OCI-LY7 (cell line): ENCODE data around the gene CCDC146. TPM values are rescaled to one million over a fixed set of nuclear protein-coding genes. Genes with fewer than 3 reads are reported as not detected.

Experiments
- BruUV-seq: library from RNA; stranded (reverse); fragments of 400-500 nt; replicated peaks from 2 replicates; lab custom pipeline; 2021; lab: Mats Ljungman, UMichigan
- CTCF ChIA-PET: fragments of 300-600 bp; sonication (Branson Sonifier 250); formaldehyde crosslinking; loops from one replicate; lab custom pipeline; 2022; ENCODE audit warnings: antibody characterized with exemption; ENCODE audit not compliant: unreplicated experiment; lab: Charles Lee
- POLR2A ChIA-PET: fragments of 300-600 bp; sonication (Branson Sonifier 250); formaldehyde crosslinking; loops from one replicate; lab custom pipeline; 2022; ENCODE audit warnings: antibody characterized with exemption; lab: Charles Lee
- DNase-seq: peaks from one replicate; pipeline ENCODE4 v3.0.0-alpha.2; 2015; ENCODE audit warnings: low spot score
- H2AFZ ChIP-seq: fragments of 200-600 bp; sonication (generic), shearing (Covaris generic); 2 replicates; pipeline ENCODE4 v1.6.1; 2014; ENCODE audit warnings: mild to moderate bottlenecking, antibody characterized with exemption, low read length, moderate library complexity
- H3K27ac ChIP-seq: fragments of 200-600 bp; sonication (generic); 2 replicates; pipeline ENCODE4 v1.5.1; 2014; ENCODE audit warnings: mixed run types, low read depth, mild to moderate bottlenecking, moderate library complexity, low read length, inconsistent platforms; ENCODE audit not compliant: poor library complexity, severe bottlenecking
- H3K36me3 ChIP-seq: fragments of 200-600 bp; sonication (generic); 2 replicates; pipeline ENCODE4 v1.6.1; 2014; ENCODE audit warnings: mild to moderate bottlenecking, antibody characterized with exemption, low read length, moderate library complexity, mixed read lengths; ENCODE audit not compliant: insufficient read depth
- H3K4me1 ChIP-seq: fragments of 200-600 bp; sonication (generic); 2 replicates; pipeline ENCODE4 v1.5.1; 2014; ENCODE audit warnings: mild to moderate bottlenecking, low read length; ENCODE audit not compliant: insufficient read depth, poor library complexity, severe bottlenecking
- H3K4me2 ChIP-seq: fragments of 200-600 bp; sonication (generic); 2 replicates; pipeline ENCODE4 v1.6.1; 2014; ENCODE audit warnings: mild to moderate bottlenecking, low read length
- H3K4me3 ChIP-seq: fragments of 200-600 bp; sonication (generic); 2 replicates; pipeline ENCODE4 v1.5.1; 2014; ENCODE audit warnings: mild to moderate bottlenecking, low read depth, low read length; ENCODE audit not compliant: poor library complexity, severe bottlenecking
- H3K79me2 ChIP-seq: fragments of 200-600 bp; sonication (generic); 2 replicates; pipeline ENCODE4 v1.6.1; 2016; ENCODE audit warnings: low read depth, mild to moderate bottlenecking, low read length, moderate library complexity, mixed read lengths; ENCODE audit not compliant: insufficient read depth
- H3K9me2 ChIP-seq: fragments of 200-600 bp; sonication (generic); 2 replicates; pipeline ENCODE4 v1.6.1; 2016; ENCODE audit warnings: mild to moderate bottlenecking, low read length, mixed read lengths; ENCODE audit not compliant: insufficient read depth
- H3K9me3 ChIP-seq: fragments of 200-600 bp; sonication (generic); 2 replicates; pipeline ENCODE4 v1.6.1; 2014; ENCODE audit warnings: mild to moderate bottlenecking, mixed run types, low read length, mixed read lengths
- H4K20me1 ChIP-seq: fragments of 200-600 bp; sonication (generic); 2 replicates; pipeline ENCODE4 v1.6.1; 2014; ENCODE audit warnings: mild to moderate bottlenecking, antibody characterized with exemption, low read length, moderate library complexity, mixed read lengths; ENCODE audit not compliant: insufficient read depth
- CTCF ChIP-seq: fragments of 200-600 bp; sonication (generic); conservative IDR thresholded peaks from 2 replicates; pipeline ENCODE4 v1.5.1; 2014; ENCODE audit warnings: mild to moderate bottlenecking, antibody characterized with exemption, low read length, moderate library complexity, mixed read lengths
- EZH2phosphoT487 ChIP-seq: fragments of 200-600 bp; sonication (generic); IDR thresholded peaks from 2 replicates; pipeline ENCODE4 v1.6.1; 2018; ENCODE audit warnings: low read depth, borderline replicate concordance, mild to moderate bottlenecking, mixed run types, antibody characterized with exemption, low read length, moderate library complexity, mixed read lengths
- intact Hi-C: fragments of 100-400 bp; cut with micrococcal nuclease; formaldehyde crosslinking; loops from one replicate; pipeline ENCODE4 v1.10.0; 2022; ENCODE audit not compliant: unreplicated experiment
- total RNA-seq, 2 experiments: library from RNA; depleted of rRNA in 1 of 2; stranded (reverse); fragments of >200 nt in 1 of 2; shearing (Covaris generic) in 1 of 2; gene quantifications; 2 replicates each; pipeline ENCODE4 v1.2.3, GENCODE V29; 2014 to 2022

The CCDC146 gene
- total RNA-seq, 2 experiments from 2014 or later: 3.0 to 3.2 TPM

GRCh38 chr7:77316219-77316978 is 194.0 kb downstream of the CCDC146 start:
- no TSS peak for BruUV-seq
- no peak overlapping the region for H2AFZ ChIP-seq
- no peak overlapping the region for H3K4me2 ChIP-seq
- ChIA-PET CTCF (no interaction called here), POLR2A (no interaction called here)
- H4K20me1 ChIP-seq: no peaks in the 10 kb centered on the region
- no peak for TF ChIP-seq CTCF
- TF ChIP-seq EZH2phosphoT487: no peak
- no peaks in the 10 kb centered on the region for H3K36me3 ChIP-seq
- H3K9me2 ChIP-seq: no peaks in the 10 kb centered on the region
- H3K4me3 ChIP-seq: no peak overlapping the region
- DNase-seq: no peak
- H3K27ac ChIP-seq: no peak overlapping the region
- H3K9me3 ChIP-seq: no peaks in the 10 kb centered on the region
- H3K4me1 ChIP-seq: no peaks in the 10 kb centered on the region
- no peaks in the 10 kb centered on the region for H3K79me2 ChIP-seq
- intact Hi-C loops: no loop called here

- H3K79me2 ChIP-seq: no peaks in the 10 kb centered on the region
- POLR2A ChIA-PET: interaction anchor here (0.6 to 0.7 kb wide), 2 partner anchors 17 to 1938 kb away, joined by 3 to 5 read pairs; no protein-coding TSS in a partner anchor
Observed at GRCh38 chr7:77318019-77318418, 195.6 kb downstream of the CCDC146 start.

More at GRCh38 chr7:77318019-77318418, 195.6 kb downstream of the CCDC146 start:
- Histone ChIP-seq H4K20me1 (no peaks in the 10 kb centered on the region), H3K27ac (no peak overlapping the region), H3K4me2 (no peak overlapping the region), H3K9me2 (no peaks in the 10 kb centered on the region), H3K36me3 (no peaks in the 10 kb centered on the region), H3K4me3 (no peak overlapping the region), H2AFZ (no peak overlapping the region), H3K9me3 (no peaks in the 10 kb centered on the region), H3K4me1 (no peaks in the 10 kb centered on the region)
- CTCF ChIA-PET: no interaction called here
- no TSS peak for BruUV-seq
- intact Hi-C loops: no loop called here
- DNase-seq: no peak
- TF ChIP-seq CTCF (no peak), EZH2phosphoT487 (no peak)
